Measurements from ENCODE around the gene IRAK2.

IRAK2 gene

DNA sequence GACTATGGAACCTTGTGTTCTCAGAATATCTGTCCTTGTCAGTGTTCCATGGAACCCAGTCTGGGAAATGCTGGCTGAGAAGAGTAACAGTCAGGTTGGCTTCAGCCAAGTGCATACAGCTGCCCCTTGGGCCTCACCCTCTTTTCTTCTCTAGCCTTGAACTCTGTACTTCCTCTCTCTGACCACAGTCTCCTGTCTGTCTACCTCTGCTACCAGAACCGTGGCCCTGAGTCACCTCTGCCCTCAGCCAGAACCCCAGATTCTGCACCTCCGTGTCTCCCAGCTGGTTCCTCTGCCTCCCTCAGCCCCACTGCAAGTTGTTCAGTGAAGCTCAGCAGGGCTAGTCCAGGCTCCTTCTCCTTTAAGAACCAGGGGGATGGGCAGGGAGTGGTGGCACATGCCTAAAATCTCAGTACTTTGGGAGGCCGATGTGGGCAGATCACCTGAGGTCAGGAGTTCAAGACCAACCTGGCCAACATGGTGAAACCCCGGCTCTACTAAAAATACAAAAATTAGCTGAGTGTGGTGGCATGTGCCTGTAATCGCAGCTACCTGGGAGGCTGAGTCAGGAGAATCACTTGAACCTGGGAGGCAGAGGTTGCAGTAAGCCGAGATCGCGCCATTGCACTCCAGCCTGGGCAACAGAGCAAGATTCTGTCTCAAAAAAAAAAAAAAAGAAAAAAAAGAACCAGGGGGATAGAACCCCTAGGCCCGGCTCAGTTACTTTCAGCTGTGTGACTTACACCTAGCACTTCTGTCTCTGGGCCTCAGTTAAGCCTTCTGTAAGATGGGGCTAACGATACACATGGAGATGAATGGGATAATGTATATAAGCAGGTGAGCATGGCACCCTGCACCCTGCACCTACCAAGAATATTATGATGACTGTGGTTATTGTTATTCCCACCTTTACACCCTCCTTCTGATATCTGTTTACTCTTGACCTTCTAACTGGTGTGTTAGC lies 59.2 kb downstream of the IRAK2 start:
- peak in 1 of 3 donors; percentile 25 for DNase-seq (ENCODE audit: low read depth in 3 of 3)

DNA sequence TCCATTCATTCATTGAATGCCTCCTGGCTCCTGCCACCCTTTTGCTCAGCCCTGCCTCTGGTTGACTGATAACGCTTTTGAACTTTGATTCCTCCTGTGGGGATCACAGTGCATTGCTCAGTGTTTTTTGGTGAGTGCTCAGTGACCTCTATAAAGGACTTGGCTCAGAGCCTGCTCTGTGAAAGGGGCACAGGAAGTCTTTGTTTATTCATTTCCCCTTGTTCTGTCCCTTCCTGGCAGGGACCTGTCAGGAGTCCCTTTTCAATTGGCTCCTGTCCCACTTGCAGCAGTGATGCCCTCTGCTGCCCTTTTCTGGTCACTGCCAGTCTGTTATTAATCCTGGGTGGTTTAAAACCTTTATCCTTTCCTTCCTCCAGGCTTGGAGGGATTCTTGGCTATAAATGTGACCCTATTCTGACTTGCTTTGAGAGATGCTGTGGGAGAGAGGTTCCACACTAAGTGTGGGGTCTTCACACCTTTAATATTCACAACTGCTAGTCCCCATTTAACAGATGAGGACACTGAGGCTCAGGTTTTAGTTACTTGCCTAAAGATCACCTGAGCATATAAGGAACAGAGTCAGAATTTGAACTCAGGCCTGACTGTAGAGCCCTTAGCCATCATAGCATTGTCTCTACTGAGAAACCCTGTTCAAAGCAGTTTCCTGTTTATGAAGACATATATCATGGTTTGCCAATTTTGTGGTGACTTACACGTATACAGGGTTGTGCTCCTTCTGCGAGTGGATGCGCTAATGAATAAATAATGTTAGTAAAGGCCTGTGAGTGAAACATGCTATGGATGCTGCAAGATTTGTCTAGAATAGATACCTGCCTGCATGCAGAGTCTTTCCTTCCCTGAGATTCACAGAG lies 60.3 kb downstream of the IRAK2 start:
- peak in 2 of 3 donors; percentile 50 to 59 for DNase-seq (ENCODE audit: low read depth in 3 of 3)

DNA sequence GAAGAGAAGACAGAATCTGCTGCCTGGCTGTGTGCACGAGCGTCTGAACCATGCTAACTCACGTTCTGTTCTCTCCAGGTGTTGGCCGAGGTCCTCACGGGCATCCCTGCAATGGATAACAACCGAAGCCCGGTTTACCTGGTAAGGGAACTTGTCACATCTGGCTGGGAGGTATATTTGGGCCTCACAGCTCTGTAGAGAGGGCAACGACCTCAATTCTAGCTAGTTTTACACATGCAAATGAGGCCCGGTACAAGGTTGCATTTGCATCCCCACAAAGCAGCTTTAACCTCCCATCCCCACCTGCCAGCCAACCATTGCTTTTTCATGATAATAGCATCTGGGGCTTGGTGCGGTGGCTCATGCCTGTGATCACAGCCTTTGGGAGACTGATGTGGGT lies 61.6 kb downstream of the IRAK2 start:
- DNase-seq (ENCODE audit: low read depth in 3 of 3): no peak

DNA sequence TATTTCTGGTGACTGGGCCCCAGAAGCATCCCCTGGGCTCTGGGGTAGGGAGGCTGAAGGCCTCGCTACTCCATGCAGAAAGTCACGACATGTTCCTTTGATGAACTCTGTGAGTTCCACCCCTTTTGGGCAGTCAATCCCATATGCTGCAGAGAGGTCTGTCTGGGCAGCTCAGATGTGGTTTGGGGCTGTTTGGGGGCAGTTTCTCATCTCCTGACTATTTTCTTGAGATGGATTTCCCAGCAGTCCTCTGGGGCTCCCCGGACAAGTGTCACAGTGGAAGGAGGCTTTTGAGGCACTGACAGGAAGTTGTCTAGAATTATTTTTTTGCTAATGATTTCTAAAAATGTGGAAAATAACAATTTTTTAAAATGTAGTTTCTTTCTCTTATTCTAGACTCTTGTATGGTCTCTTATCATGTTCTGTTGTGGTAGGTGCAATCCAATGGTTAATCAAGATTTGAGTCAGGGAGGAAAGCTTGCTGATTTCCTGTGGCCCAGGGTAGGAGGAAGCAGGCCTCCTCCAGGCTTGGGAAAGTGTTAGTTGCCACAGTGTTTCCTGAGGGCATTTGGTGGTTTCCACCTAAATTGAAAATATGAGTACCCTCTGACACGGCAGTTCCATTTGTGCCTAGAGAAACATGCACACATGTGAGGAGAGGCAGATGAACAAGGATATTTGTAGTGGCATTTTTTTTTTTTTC lies 63.7 kb downstream of the IRAK2 start:
- peak in 1 of 3 donors; percentile 59 for DNase-seq (ENCODE audit: low read depth in 3 of 3)

DNA sequence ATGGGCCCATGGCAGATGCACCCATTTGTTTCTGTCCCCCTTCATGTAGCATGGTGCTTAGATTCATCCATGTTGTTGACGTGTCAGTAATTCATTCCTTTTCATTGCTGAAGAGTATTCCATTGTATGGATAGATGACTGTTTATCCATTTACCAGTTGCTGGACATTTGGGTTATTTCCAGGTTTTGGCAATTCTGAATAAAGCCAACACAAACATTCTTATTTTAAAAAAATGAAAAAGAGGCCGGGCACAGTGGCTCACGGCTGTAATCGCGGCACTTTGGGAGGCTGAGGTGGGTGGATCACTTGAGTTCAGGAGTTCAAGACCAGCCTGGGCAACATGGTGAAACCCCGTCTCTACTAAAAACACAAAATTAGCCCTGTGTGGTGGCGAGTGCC lies 64.9 kb downstream of the IRAK2 start:
- DNase-seq (ENCODE audit: low read depth in 3 of 3): no peak

DNA sequence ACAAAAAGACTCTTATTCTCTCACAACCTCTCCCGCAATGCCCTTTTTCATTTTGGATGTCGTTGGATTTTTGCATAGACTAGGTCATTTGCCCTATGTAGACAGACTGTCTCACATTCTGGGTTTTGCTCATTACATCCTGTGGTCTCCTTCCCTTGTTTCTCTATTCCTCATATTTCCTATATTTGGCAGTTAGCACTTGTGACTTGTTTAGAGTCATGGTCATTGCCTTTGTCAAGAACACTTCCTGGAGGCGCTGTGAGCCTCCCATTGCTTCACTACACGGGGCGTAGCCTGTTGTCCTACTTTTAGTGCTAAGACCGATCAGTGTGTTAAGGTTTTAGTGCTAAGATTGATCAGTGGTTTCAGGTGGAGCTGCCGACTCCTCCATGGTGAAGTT lies 67.4 kb downstream of the IRAK2 start:
- no peak for DNase-seq (ENCODE audit: low read depth in 3 of 3)

DNA sequence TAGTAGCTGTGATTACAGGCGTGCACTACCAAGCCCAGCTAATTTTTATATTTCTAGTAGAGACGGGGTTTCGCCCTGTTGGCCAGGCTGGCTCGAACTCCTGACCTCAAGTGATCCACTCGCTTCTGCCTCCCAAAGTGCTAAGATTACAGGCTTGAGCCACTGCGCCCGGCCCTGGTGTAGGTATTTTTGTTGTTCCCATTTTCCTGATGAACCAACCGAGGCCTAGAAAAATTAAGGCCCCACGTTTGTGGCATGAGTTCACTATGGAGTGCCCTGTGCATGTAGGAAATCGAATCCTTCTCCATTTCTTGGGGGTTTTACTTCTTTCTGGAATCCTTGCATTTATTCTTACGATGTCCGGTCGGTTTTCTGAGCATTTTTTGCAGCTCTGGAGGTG lies 69.3 kb downstream of the IRAK2 start:
- no peak for DNase-seq (ENCODE audit: low read depth in 3 of 3)

DNA sequence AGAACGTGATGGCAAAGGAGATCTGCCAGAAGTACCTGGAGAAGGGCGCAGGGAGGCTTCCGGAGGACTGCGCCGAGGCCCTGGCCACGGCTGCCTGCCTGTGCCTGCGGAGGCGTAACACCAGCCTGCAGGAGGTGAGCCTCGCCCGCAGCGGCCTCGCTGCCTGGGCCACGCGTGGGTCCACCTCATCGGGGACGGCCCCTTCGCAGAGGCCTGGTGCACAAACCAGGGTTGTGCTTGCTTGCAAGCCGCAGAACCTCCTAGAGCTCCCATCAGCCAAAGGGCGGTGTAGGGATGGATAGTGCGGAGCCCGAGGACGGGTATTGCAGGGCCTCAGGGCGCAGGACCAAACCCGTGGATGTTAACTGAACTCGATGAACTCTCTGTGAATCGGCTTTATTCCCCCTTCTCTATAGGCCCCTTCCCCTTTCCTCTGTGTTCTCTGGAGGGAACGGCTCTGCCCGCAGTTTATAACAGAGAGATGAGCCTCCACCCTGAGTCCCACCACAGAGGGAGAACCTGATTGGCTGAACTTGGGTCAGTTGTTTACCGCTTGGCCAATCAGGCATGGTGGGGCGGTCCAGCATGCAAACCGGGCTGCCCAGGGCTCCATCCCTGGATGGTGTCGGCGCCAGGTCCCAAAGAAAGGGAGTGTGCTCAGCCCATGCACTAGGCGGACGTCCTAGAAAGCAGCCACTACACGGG lies 70.0 kb downstream of the IRAK2 start:
- DNase-seq (ENCODE audit: low read depth in 3 of 3): no peak

DNA sequence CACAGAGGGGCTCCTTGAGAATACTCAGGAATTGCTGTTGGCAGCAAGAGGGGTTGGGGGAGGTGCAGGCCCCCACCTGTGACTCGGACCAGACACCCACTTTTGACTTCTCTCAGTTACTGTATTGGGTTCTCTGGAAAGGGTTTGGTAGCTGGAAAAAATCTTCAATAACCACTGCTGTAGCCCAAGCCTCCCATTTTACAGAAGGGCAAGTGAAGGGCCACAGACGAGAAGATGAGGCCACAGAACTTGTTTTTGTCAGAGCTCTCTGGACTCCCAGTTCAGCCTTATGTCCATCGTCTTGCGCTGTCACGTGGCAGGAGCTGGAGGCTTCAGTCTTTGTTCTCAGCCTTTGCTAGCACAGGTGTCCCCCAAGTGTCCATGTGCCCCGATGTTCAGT lies 70.8 kb downstream of the IRAK2 start:
- no peak for DNase-seq (ENCODE audit: low read depth in 3 of 3)

DNA sequence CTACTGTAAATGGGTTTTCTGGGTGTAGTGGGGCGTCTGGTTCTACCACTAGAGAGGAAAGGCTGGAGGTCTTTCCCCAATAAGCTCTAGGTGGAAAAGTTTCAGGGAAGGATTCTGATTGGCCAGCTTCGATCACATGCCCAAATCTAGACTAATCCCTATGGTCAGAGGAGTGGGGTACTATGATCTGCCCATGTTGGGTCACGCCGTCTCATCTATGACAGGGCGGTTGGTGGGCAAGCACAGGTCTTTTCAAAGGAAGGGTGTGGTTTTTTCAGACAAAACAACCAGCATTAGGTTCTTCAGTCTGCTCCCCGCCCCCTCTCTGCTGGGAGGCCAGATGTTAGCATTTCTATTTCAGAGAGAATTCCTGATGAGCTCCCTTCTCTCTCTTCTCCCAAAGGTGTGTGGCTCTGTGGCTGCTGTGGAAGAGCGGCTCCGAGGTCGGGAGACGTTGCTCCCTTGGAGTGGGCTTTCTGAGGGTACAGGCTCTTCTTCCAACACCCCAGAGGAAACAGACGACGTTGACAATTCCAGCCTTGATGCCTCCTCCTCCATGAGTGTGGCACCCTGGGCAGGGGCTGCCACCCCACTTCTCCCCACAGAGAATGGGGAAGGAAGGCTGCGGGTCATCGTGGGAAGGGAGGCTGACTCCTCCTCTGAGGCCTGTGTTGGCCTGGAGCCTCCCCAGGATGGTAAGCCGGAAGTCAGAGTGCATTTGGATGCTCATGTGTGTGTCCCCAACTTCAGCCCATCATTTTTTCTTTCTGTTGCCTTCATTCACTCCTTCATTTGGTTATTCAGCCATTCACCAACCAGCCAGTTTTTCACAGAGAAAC lies 73.8 kb downstream of the IRAK2 start:
- DNase-seq (ENCODE audit: low read depth in 3 of 3): peak in 1 of 3 donors; percentile 23

DNA sequence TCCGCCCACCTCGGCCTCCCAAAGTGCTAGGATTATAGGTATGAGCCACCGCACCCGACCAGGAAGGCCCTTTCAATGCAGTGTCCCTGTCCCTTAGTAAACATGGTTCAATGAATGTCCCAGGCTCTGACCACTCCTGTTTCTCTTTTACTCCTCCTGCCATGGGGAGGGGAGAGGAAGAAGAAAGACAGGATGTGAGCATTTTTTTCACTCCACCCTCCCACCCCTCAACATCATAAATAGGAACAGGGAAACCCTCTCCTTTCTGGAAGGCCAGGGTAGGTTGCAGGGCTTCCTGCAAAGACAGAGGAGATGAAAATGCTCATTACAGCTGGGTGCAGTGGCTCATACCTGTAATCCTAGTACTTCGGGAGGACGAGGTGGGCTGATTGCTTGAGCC lies 76.1 kb downstream of the IRAK2 start:
- DNase-seq (ENCODE audit: low read depth in 3 of 3): no peak

DNA sequence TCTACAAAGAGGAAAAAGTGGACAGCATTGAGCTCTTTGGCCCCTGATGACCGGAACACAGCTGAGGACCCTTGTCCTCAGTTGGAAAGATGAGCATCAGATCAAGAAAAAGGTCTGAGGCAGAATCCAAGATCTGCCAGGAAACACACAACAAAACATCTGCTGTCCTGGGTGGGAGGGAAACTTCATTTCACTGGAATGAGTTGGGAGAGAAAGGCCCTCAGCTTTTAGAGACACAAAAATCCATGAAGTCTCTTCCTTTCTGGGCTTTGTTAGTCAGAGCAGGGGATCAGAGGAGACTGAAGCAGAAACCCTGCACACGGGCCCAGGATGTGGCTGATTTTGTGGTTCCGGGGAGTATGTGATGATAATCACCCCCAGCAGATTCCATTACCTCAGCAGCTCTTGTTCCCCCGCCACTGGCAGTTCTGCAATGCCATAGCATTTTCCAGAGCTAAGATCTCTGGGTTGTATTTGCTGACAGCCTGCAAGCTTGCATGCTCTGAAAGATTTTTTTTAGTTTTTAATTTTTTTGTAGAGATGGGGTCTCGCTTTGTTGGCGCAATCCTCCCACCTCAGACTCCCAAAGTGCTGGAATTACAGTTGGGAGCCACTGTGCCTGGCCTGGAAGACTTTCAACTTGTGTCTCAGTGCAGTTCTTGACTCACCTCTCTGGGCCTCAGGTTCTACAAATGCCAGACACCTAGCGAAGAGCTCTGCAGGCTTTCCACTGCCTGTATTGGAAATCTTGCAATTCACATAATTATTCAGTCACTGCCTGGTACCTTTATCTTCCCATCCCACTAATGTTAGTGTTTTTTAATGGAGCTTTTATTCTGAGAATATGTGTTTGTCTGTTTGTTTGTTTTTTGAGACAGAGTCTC lies 77.7 kb downstream of the IRAK2 start:
- DNase-seq (ENCODE audit: low read depth in 3 of 3): peak in 2 of 3 donors; percentile 65 to 73

DNA sequence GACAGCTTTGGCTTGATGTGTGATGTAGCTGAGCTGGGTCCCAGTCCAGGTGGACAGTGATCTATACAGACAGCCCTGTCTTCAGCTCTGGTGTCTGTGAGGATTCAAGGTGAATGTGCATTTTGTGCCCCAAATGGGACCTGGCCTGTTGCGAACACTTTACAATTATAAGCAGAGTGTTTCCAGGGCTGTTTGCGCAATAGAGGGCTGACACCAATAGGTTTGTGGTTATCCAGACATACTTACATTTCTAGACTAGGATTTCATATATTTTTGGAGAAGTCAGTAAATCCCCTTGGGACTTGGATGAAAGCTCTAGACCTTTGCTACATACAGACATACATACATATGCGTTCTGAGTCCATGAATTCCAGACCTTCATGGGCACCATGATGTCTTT lies 79.3 kb downstream of the IRAK2 start:
- no peak for DNase-seq (ENCODE audit: low read depth in 3 of 3)

DNA sequence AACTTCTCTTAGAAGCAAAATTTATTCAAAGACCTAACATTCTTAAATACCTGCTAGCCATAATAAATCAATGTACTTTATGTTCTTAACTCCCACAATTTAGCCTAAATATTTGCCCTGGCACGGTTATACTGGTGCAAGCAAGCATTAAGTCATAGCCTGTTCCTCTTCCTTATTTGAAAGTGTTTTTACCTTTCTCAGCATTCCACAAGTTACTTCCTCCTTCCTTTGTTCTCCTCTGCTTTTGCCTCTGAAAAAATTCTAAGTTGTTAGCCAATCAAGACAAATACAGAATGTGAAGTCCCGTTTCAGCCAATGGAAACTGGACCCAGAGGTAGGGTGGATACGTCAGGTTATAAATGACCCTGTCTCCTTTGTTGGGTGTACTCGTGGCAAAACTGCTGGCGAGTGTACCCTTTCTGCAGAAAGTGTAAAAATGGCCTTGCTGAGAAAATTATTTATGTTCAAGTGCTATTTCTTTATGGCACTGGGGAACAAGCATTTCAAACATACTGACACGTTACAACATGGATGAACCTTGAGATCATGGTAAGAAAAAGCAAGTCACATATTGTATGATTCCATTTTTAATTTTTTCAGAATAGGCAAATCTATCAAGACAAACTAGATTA lies 80.5 kb downstream of the IRAK2 start:
- no peak for DNase-seq (ENCODE audit: low read depth in 3 of 3)

DNA sequence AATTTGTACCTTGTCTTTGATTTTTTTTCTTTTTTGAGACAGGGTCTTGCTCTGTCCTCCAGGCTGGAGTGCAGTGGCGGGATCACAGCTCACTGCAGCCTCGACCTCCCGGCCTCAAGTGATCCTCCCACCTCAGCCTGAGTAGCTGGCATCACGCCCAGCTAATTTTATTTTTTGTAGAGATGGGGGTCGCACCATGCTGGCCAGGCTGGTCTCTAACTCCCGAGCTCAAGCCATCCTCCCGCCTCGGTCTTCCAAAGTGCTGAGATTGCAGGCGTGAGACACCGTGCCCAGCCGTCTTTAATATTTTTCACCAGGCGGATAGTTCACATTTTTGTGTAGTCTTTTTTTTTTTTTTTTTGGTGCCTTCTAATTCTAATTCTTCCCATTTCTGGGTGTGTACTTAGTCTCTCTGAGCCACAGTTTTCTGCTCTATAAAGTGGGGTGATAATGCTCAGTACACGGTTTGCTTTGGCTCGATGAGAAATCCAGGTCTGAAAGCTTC lies 83.0 kb downstream of the IRAK2 start:
- DNase-seq (ENCODE audit: low read depth in 3 of 3): no peak

DNA sequence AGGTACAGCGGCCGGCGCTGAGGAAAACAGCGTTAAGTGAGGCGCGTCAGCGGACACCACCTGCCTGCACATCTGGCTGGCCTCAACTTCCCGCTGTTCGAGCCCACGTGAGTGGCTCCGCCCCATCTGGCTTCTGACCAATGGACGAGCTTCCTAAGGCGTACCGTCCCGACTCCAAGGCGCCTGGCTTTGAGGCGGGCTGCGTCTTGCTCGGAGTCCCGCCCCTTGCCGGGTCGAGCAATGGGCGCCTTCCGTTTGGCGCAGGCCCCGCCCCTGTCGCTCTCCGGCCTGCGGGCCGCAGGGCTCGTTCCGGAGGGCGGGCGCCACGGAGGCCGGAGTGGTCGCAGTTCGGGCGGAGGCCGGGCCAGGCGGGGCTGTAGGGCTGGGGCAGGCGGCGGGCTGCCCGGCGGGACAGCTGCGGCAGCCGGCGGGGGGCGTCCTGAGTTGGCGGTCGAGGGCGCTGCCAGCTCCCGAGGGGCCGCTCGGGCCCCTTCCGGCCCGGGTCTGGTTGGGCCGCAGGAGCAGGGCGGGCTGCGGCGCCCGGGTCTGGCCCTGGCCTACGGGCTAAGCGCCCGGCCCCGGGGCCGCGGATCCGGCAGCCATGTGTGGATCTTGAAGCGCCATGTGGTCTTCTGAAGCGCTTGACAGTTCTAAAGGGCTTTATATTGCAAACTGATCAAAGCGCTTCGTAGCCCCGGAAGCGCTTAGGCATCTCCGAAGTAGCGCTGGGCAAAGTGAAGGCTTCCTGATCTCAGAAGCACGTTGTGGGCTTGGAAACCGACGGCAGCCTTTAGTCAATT lies 83.7 kb downstream of the IRAK2 start, which contains the start of gene TATDN2:
TSS of gene TATDN2 (plus strand) at position 276 of the 800 bp plus-strand sequence. CDS start 742 bp downstream, outside the sequence.
- DNase-seq (ENCODE audit: low read depth in 3 of 3): peak; percentile 88 to 92 (median 88)

DNA sequence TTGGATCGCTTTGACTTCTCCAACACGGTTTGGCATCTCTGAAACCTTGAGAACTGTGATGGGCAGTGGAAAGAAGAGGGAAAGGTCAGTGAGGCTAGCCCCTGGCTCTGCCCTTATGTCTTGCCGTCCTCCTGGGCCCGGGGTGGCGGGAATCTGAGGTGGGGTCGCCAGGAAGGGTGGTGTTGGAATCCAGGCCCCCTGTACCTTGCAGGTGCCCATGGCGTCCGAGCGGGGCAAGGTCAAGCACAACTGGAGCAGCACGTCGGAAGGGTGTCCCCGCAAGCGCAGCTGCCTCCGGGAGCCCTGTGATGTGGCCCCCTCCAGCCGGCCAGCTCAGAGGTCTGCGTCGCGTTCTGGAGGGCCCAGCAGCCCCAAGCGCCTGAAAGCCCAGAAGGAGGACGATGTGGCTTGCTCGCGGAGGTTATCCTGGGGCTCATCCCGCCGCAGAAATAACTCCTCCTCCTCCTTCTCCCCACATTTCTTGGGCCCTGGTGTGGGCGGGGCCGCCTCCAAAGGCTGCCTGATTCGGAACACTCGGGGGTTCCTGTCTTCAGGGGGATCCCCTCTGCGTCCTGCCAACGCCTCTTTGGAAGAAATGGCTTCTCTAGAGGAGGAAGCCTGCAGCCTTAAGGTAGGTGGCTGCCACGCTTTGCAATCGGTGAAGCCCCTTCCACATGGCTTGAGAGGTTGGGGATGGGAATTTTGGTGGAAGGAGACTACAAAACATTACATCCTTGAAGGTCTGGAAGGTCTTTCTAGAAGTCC lies 84.4 kb downstream of the IRAK2 start:
- peak in 2 of 3 donors; percentile 51 to 57 for DNase-seq (ENCODE audit: low read depth in 3 of 3)
